Activated CD8-positive, alpha-beta memory T cell treated with anti-CD3 and anti-CD28 coated beads, Interleukin-2, amount 50 U/mL, for 24 hours (primary cell): Measurements from ENCODE around the gene FLRT2.

Source experiments
- DNase-seq: peaks from one replicate; pipeline ENCODE4 v3.0.0-alpha.2; 2020; ENCODE audit errors: extremely low read depth

The FLRT2 gene

DNA sequence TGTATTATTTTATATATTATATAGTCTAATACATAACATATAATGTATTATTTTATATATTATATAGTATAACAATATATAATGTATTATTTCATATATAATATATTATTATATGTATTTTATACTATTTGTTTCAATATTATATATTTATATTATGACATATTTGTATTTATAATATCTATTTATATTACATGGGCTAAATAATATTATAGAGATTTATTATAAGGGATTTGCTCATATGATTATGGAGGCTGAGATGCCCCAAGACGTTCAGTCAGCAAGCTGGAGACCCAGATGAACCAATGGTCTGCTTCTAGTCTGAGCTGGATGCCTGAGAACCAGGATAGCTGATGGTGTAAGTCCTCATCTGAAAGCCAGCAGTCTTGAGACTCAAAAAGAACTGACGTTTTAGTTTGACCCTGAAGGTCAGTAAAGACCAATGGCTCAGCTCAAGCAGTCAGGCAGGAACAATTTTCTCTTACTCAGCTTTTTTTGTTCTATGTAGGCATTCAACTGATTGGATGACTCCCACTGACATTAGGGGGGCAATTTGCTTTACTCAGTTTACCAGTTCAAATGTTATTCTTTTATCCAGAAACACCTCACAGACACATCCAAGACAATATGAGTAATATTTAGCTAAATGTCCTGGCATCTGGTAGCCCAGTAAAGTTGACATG lies 130.4 kb downstream of the FLRT2 start:
- DNase-seq = no peak

DNA sequence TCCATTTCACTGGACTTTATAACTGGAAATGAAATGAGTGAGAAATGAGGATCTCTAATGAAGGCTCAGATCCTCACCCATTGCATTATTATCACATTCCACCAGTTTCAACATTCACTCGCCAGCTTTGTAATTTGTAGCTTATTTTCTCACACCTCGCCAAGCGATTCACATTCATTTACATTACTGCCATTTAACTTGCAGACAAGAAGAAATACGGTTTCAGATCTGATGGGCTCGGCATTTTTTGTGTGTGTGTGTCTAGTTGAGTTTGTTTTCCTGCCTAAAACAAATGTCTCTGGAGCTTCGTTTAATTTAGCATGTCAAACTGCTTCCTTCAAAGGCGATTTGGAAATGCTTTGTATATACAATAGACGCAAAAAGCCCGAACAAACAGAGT lies 132.2 kb downstream of the FLRT2 start:
- DNase-seq = no peak

DNA sequence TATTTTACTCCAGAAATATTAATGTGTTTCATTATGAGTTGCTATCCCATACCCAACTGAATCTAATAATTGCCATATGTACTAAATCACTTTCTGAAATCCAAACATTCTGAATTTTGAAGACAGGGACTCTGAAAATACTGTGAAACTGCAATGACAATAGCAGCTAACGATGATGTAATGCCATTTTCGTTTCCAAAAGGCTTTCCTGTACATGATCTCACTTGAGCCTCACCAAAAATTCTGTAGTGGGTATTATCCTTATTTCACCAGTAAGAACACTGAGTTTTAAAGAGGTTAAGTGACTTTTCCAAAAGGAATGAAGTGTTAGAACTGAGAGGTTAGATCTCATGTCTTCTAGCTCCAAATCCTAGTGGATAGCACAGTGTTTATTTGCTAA lies 133.3 kb downstream of the FLRT2 start:
- DNase-seq = no peak

DNA sequence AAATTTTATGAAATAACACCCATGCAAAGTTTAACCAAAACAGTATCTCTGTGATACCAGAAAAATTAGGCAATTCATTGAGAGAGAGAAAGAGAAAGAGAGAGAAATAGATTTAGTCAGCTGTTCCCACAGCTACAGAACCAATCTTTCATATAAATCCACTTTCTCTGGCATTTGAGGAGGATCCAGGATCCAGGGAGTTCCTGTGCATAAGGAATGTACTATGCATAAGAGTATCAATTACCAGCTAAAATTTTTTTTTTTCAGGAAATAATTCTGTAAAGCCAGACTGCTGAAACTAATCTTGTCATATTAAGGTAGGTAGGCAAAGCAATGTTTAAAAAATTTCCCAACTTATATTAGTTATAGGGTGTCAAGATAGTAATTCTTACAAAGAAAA lies 133.7 kb downstream of the FLRT2 start:
- no peak for DNase-seq

DNA sequence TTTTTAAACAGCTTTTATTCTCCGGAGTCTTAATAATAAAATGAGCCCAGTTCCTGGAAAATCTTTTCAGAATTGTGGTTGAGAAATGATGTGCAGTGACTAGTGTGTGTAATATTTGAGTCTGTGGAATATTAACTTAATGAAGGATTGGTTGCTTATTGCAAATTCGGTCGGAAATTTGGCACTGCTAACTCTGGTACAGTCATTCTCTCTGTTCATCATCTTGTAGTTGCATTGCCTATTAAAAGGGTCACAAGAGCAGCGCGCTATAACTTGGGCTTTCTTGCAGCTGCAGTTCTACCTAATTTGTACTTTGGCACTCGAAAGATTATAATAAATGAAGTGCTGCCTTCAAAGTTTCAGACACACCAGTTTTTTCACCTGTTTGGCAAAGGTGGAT lies 146.0 kb downstream of the FLRT2 start:
- DNase-seq = no peak

DNA sequence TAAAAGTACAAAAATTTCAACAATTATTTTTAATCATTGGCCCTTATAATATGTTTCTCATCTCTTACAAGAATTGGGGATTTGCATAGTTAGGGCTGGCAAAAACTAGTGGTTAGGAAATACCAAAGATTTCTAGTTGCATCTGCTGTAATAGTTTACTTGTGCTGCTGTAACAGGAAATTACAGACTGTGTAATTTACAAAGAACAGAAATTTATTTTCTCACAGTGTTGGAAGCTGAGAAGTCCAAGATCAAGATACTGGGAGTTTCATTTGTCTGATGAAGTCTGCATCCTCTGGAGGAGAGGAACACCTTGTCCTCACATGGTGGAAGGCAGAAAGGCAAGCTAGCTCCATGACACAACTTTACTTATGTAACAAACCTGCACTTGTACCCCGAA lies 157.0 kb downstream of the FLRT2 start:
- DNase-seq = no peak

DNA sequence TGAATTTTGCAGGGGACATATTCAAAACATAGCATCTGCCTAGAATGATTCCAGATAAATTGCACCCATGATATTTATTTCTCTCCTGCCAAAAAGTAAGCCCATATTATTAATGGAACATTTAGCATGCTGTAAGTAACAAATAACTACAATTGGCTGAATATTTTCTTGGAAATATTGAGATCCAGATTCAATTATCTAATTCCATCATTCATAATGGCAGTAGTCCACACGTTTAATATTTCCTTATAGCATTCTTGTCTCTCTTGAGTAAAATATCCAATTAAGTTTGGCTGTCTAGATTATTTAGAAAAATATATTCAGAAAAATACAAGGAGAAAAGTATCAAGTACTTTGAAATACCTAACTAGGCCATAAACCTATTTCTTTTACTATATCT lies 157.5 kb downstream of the FLRT2 start:
- no peak for DNase-seq

DNA sequence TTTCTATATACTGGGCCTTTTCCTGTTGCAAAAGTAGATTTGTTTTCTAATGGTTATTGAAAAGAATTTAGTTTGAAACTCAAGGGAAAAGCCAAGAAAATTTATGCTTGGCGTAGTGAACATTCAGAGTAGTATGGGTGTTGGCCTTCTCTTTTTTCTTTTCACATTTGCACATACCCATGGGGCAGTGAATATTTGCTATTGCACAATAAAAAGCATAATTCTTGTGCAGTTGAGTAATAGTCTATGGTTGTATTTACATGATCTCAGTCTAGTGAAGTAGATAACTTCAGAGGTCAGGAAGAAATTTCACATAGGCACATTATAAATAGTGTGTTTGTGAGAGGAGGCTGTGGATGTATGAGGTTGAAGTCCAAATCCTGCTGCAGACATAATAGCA lies 158.1 kb downstream of the FLRT2 start:
- DNase-seq = no peak

DNA sequence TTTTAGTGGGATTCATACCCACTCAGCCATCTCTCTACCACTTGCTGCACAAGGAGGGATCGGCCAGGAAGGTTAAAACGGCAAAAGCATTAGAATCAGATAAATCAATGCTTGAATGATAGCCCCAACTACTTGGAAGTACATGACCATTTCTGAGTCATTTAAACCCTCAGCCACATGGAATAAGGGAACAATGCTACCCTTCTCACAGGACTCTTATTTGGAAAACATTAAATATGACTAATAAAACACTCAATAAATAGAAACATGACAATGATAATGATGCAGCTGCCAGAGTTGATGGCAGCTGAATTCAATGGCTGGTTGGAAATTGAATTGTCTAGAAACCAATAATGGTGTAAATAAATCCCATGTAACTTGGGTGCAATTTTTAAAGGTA lies 165.4 kb downstream of the FLRT2 start:
- DNase-seq = no peak

DNA sequence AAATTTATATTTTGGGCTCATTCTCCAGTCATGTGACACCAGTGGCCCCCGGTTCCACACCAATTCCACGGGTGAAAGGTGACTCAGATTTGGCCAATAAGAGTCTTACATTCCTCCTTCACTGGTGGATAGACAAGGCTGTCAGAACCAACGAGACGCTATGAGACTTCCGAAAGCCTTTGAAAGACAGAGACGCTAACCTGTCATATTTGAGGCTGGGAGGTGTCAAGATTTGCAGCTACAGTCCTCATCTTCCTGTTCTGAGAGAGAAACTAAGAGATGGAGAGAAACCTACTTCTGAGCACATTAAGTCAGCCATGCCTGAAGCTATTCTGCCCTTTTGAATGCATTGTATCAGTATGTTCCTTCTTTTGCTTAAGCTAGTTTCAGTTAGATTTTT lies 171.2 kb downstream of the FLRT2 start:
- DNase-seq = no peak

DNA sequence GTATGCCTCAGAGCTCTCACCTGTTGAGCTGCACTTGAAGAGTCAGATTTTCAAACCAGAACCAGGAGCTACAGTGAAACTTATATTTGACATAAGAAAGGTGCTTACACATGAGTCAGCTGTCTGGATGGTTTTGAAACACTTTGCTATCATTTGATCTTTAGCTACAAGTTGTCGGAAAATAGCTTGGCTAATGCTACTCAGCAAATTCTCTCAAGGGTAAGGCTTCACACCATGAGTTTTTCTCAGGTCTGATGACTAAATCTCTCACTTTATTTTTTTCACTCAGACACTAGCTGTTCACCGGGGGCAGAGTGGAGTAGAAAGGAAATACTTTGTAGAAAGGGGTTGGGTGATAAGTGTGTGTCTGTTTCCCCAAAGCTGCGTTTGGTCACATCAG lies 171.8 kb downstream of the FLRT2 start:
- DNase-seq = no peak

DNA sequence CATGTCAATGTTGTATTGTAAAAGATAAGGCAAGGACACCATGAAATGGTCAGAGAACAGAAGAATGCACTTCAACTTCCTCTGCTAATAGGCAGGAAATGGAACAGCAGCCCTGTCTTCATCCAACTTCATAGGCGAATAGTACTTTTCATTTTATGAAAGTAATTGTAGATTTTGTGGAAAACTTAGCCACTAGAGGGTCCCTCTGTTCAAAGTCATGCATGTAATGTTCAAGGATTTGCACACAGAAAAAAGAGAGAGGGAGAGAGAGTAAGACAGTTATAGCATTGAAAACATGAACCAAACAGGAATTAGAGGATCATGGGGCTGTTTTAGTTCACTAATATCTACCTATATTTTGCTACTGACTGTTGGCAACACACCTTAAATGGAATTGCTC lies 172.2 kb downstream of the FLRT2 start:
- DNase-seq = no peak

DNA sequence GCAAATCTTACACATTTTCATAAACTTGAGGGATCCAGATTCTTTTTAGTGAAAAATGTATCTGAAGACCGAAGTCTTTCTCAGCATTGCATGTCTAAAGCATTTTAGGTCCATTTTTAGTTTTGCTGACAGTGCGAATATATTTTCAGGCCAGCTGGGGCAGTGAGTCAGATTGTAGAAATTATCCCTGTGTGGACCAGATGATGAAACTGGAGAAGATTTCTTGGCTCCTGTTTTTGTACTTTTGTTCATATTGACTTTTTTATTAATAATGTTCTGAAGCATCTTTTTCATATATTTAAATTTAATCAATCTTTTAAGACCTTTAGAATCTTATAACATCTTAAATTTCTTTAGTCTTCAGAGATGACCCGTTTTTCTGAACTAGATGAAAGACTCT lies 173.1 kb downstream of the FLRT2 start:
- DNase-seq = no peak
